Trophoblast cell (in vitro differentiated cells and primary cell): ENCODE data around the gene RAB6B.

Source experiments
- DNase-seq, 2 donors: peaks; one replicate each; pipeline ENCODE4 v3.0.0-alpha.2; 2016
- H2AFZ ChIP-seq: 2 replicates; pipeline ENCODE4 v1.6.1; 2013; ENCODE audit warnings: low read length, moderate library complexity, mild to moderate bottlenecking; ENCODE audit not compliant: insufficient read depth, poor library complexity
- H2AK5ac ChIP-seq: 2 replicates; pipeline ENCODE4 v1.6.1; 2013; ENCODE audit warnings: mild to moderate bottlenecking, low read length
- H2BK120ac ChIP-seq: 2 replicates; pipeline ENCODE4 v1.6.1; 2013; ENCODE audit warnings: low read length, mild to moderate bottlenecking, moderate library complexity; ENCODE audit not compliant: insufficient read depth, poor library complexity
- H2BK12ac ChIP-seq: 2 replicates; pipeline ENCODE4 v1.6.1; 2013; ENCODE audit warnings: mild to moderate bottlenecking, low read length, moderate library complexity
- H2BK5ac ChIP-seq: 2 replicates; pipeline ENCODE4 v1.6.1; 2013; ENCODE audit warnings: low read length, low read depth, moderate library complexity, mild to moderate bottlenecking; ENCODE audit not compliant: poor library complexity
- H3K14ac ChIP-seq: 2 replicates; pipeline ENCODE4 v1.6.1; 2013; ENCODE audit warnings: mild to moderate bottlenecking, low read length
- H3K18ac ChIP-seq: 2 replicates; pipeline ENCODE4 v1.6.1; 2013; ENCODE audit warnings: mild to moderate bottlenecking, low read length
- H3K23ac ChIP-seq: 2 replicates; pipeline ENCODE4 v1.6.1; 2013; ENCODE audit warnings: low read length
- H3K27ac ChIP-seq: 2 replicates; pipeline ENCODE4 v1.5.1; 2013; ENCODE audit warnings: low read depth, mild to moderate bottlenecking, inconsistent platforms, low read length, moderate library complexity
- H3K27me3 ChIP-seq: 2 replicates; pipeline ENCODE4 v1.6.1; 2013; ENCODE audit warnings: inconsistent platforms, mild to moderate bottlenecking, low read length, moderate library complexity; ENCODE audit not compliant: insufficient read depth
- H3K36me3 ChIP-seq, 2 experiments: 1 replicate in 1 of 2; 2 replicates in 1 of 2; pipeline ENCODE4 v1.6.1; 2013; ENCODE audit warnings: low read length in 2 of 2, mild to moderate bottlenecking in 2 of 2, moderate library complexity in 1 of 2; ENCODE audit not compliant: insufficient read depth in 2 of 2, control insufficient read depth in 1 of 2
- H3K4ac ChIP-seq: 2 replicates; pipeline ENCODE4 v1.6.1; 2013; ENCODE audit warnings: low read depth, mild to moderate bottlenecking, low read length, moderate library complexity
- H3K4me1 ChIP-seq, 2 experiments: 1 replicate in 1 of 2; 2 replicates in 1 of 2; pipeline ENCODE4 v1.6.1; 2013; ENCODE audit warnings: low read length in 2 of 2, mild to moderate bottlenecking in 2 of 2, moderate library complexity in 1 of 2; ENCODE audit not compliant: insufficient read depth in 2 of 2, control insufficient read depth in 1 of 2
- H3K4me2 ChIP-seq: 2 replicates; pipeline ENCODE4 v1.6.1; 2013; ENCODE audit warnings: inconsistent platforms, mild to moderate bottlenecking, low read length, moderate library complexity
- H3K4me3 ChIP-seq: 2 replicates; pipeline ENCODE4 v1.5.1; 2013; ENCODE audit warnings: mild to moderate bottlenecking, low read depth, low read length, inconsistent platforms
- H3K79me1 ChIP-seq: one replicate; pipeline ENCODE4 v1.6.1; 2013; ENCODE audit warnings: low read length
- H3K79me2 ChIP-seq: 2 replicates; pipeline ENCODE4 v1.6.1; 2013; ENCODE audit warnings: low read length, mild to moderate bottlenecking; ENCODE audit not compliant: control insufficient read depth, insufficient read depth, poor library complexity
- H3K9ac ChIP-seq: 2 replicates; pipeline ENCODE4 v1.6.1; 2013; ENCODE audit warnings: mild to moderate bottlenecking, low read length
- H3K9me3 ChIP-seq: 2 replicates; pipeline ENCODE4 v1.6.1; 2013; ENCODE audit warnings: low read depth, mild to moderate bottlenecking, control low read depth, inconsistent platforms, low read length; ENCODE audit not compliant: insufficient read depth
- H4K12ac ChIP-seq: 2 replicates; pipeline ENCODE4 v1.6.1; 2013; ENCODE audit warnings: low read depth, mild to moderate bottlenecking, low read length, moderate library complexity
- H4K8ac ChIP-seq: 2 replicates; pipeline ENCODE4 v1.6.1; 2013; ENCODE audit warnings: low read depth, mild to moderate bottlenecking, low read length, moderate library complexity
- H4K91ac ChIP-seq: one replicate; pipeline ENCODE4 v1.6.1; 2013; ENCODE audit warnings: low read depth, mild to moderate bottlenecking, low read length, moderate library complexity
- WGBS: extraction: QIAGEN DNeasy Blood & Tissue Kit; methylation state at CpG from one replicate; pipeline ENCODE4 v1.1.7; 2013; ENCODE audit warnings: missing lambda C conversion rate; ENCODE audit not compliant: insufficient read length, insufficient coverage; ENCODE audit errors: extremely low coverage; 5-methylcytosine and 5-hydroxymethylcytosine counted together

RAB6B gene

DNA sequence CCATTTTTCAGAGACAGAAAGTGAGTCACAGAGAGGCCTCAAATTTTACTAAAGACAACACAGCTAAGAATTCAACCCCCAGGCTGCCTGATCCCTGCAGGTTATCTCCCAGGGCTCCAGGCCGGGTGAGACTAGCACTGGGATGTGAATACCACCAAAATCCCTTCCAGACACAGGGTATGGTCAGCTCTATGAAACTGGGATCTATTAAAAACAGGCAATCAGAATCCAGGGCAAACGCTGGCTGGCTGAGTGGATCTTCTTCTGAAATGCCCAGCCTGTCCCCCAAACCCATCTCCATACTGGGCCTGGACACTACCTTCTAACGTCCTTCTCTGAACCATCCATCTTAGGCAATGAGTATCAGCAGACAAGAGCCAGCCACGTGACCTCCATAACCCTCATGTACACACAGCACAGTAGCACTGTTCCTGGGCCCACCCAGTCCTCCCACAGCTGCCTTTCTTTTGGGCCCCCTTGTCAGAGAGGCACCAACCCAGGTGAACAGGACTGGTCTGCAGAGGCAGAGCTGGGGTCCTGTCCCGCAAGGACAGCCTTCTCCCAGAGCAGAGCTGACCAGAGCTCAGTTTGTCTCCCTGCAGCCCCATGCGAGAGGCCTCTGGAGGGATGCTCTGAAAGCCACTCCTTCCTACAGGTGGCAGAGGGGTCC, 1.9 kb downstream of the RAB6B start:
- no CpG with 5 or more reads among the region's 6 CpGs for WGBS
- Histone ChIP-seq H3K79me1 (no peaks in the 10 kb centered on the region), H2BK120ac (no peak overlapping the region), H3K27ac (no peak overlapping the region), H3K18ac (no peak overlapping the region), H3K4me2 (no peak overlapping the region), H2BK5ac (no peak overlapping the region), H4K91ac (no peak overlapping the region), H3K36me3 (no peaks in the 10 kb centered on the region), H3K4me3 (no peak overlapping the region), H2BK12ac (no peak overlapping the region), H3K9me3 (peaks cover 2% of the 10 kb centered on the region), H2AFZ (no peak overlapping the region), H3K14ac (no peak overlapping the region), H3K79me2 (no peaks in the 10 kb centered on the region), H3K4me1 (peaks cover 3 to 9% of the 10 kb centered on the region in 2 experiments), H4K8ac (no peak overlapping the region), H3K4ac (no peak overlapping the region), H3K9ac (no peak overlapping the region), H2AK5ac (no peak overlapping the region), H4K12ac (no peak overlapping the region), H3K23ac (no peak overlapping the region), H3K27me3 (peaks cover 25% of the 10 kb centered on the region)
- no peak for DNase-seq

DNA sequence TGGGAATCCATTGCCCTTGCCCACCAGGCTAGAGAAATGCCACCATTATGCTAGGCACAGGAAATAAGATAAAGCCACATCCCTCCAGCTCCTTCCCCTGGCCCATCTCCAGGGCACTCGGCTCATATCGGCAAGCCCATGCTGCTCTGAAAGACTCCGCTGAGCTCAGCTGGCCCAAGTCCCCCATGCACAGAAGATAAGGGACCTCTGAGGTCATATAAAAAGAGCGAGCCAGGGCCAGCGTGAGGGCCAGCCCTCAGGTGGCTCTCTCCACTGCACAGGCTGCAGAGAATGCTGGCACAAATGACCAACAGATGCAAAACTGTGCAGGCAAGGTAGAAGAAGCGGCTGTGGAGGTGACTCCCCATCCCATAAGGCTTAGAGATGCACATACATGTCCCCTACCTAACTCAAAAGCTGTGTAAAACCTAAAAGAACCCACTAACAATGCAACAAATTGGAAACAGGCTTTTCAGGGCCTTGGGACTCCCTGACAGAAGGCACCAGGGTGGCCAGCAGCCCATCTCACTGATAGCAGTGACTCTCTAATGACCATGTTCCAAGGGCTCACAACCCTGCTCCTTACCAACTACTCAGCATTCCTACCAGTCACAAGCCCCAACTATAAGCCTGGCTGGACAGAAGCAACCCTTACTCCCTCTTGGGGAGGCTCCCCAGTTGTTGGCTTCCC, 3.0 kb downstream of the RAB6B start:
- peaks cover 4% of the 10 kb centered on the region for H3K9me3 ChIP-seq
- H3K9ac ChIP-seq, result no peak overlapping the region
- WGBS, result no CpG with 5 or more reads among the region's 6 CpGs
- H3K18ac ChIP-seq, result no peak overlapping the region
- no peak for DNase-seq
- H3K14ac ChIP-seq, result no peak overlapping the region
- no peak overlapping the region for H2BK120ac ChIP-seq
- no peak overlapping the region for H4K91ac ChIP-seq
- H3K4ac ChIP-seq, result no peak overlapping the region
- peaks cover 8 to 14% of the 10 kb centered on the region in 2 experiments for H3K4me1 ChIP-seq
- H3K4me3 ChIP-seq, result no peak overlapping the region
- no peak overlapping the region for H4K12ac ChIP-seq
- no peak overlapping the region for H3K4me2 ChIP-seq
- no peak overlapping the region for H4K8ac ChIP-seq
- no peaks in the 10 kb centered on the region for H3K79me1 ChIP-seq
- H2BK12ac ChIP-seq, result no peak overlapping the region
- no peaks in the 10 kb centered on the region for H3K36me3 ChIP-seq
- H3K27me3 ChIP-seq, result peaks cover 25% of the 10 kb centered on the region
- H2AFZ ChIP-seq, result no peak overlapping the region
- H3K27ac ChIP-seq, result no peak overlapping the region
- no peak overlapping the region for H3K23ac ChIP-seq
- H3K79me2 ChIP-seq, result no peaks in the 10 kb centered on the region
- no peak overlapping the region for H2AK5ac ChIP-seq
- no peak overlapping the region for H2BK5ac ChIP-seq

DNA sequence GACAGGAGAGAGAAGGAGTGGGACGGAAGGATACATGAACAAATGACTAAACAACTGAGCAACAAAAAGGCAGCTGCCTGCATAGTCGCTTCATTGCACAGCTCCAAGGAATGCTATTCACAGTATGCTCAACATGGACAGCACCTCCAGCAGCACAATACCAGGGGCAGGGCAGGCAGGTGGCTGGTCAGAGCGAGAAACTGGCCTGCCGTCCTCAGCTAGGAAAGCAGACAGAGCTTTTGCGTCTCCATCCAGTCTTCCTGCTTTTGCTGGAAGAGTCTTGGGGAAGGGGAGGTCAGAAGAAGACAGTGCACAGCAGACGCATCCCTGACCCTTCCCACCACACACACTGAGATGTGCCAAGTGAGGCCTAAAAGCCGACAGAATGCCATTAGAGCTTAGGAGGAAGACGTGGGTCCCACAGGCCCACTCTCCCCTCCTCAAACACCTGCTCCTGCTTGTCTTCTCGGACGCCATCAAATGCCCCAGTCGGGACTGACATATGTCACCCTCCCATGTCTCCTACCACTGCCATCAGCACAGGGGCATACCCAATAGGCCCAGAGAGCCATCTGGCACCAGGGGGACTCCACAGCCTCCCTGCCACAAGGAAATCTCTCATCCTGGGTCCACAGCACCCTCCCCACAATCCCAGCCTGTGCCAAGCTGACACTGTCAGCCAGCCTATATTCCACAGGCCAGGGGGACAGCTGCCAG, 3.9 kb downstream of the RAB6B start:
- Histone ChIP-seq H3K9me3 (peaks cover 4% of the 10 kb centered on the region), H3K27ac (no peak overlapping the region), H2BK120ac (no peak overlapping the region), H3K14ac (no peak overlapping the region), H3K4ac (no peak overlapping the region), H3K79me1 (no peaks in the 10 kb centered on the region), H3K4me3 (no peak overlapping the region), H4K91ac (no peak overlapping the region), H3K9ac (no peak overlapping the region), H4K8ac (no peak overlapping the region), H4K12ac (no peak overlapping the region), H3K4me1 (peaks cover 8 to 14% of the 10 kb centered on the region in 2 experiments), H3K23ac (no peak overlapping the region), H3K79me2 (no peaks in the 10 kb centered on the region), H2AFZ (no peak overlapping the region), H2AK5ac (no peak overlapping the region), H3K27me3 (peaks cover 22% of the 10 kb centered on the region), H2BK5ac (no peak overlapping the region), H3K18ac (no peak overlapping the region), H3K4me2 (no peak overlapping the region), H3K36me3 (no peaks in the 10 kb centered on the region), H2BK12ac (no peak overlapping the region)
- DNase-seq, result peak; percentile 73 to 80
- no CpG with 5 or more reads among the region's 11 CpGs for WGBS

DNA sequence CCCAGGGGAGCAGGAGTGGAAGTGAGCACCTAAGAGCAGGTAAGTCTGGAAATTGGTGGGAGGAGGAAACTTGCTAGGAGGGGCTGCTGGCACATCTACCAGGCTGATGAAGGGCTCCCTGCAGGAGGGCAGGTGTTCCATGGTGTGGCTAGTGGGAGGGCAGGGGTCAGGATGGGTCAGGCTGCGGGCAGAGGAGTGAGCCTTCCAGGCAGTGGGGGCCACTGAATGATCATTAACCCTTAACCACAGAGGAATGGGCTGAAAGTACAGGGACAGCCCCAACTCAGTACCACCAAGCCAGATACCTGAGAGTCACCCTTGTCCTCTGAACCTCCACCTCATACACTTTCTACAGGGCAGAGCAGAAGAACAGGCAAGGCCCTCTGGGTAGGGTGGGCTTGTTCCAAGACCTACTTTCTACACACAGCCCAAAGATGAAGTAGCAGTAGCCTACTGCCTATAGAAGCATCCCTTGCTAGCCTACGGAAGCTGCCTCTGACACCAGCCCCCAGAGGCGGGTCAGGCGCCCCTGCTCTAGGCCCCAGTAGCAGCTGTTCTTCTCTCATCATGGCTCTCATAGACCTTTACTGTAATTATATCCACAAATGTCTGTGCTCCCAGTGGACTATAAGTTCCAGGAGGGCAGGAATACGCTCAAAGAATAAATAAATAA, 4.6 kb downstream of the RAB6B start:
- Histone ChIP-seq H3K4me2 (no peak overlapping the region), H2BK5ac (no peak overlapping the region), H2BK12ac (no peak overlapping the region), H4K8ac (no peak overlapping the region), H2BK120ac (no peak overlapping the region), H4K12ac (no peak overlapping the region), H3K4me3 (peak overlapping the region; percentile 28), H3K9me3 (peaks cover 4% of the 10 kb centered on the region), H3K4ac (no peak overlapping the region), H3K36me3 (no peaks in the 10 kb centered on the region), H3K27me3 (peaks cover 16% of the 10 kb centered on the region), H3K9ac (no peak overlapping the region), H3K79me1 (no peaks in the 10 kb centered on the region), H2AFZ (no peak overlapping the region), H3K14ac (no peak overlapping the region), H3K18ac (no peak overlapping the region), H3K79me2 (no peaks in the 10 kb centered on the region), H3K27ac (no peak overlapping the region), H3K23ac (no peak overlapping the region), H2AK5ac (no peak overlapping the region), H3K4me1 (peaks cover 8 to 13% of the 10 kb centered on the region in 2 experiments), H4K91ac (no peak overlapping the region)
- WGBS, result no CpG with 5 or more reads among the region's 5 CpGs
- no peak for DNase-seq
